GM19351 (cell line): ENCODE results near the gene PTPRJ.
A peak's percentile ranks its signal among the peaks of the same experiment; 100 is the strongest.

Experiments used
- ATAC-seq: cut with Tn5 transposase; IDR thresholded peaks from one replicate; pipeline ENCODE4 v1.9.1; 2021; ENCODE audit warnings: mild to moderate bottlenecking, moderate library complexity; ENCODE audit not compliant: unreplicated experiment

Gene PTPRJ

GRCh38 chr11:48056325-48057183 lies 76.2 kb downstream of the PTPRJ start:
- no peak for ATAC-seq

GRCh38 chr11:48058064-48058463 lies 77.7 kb downstream of the PTPRJ start:
- ATAC-seq = no peak

- no peak for ATAC-seq
These were observed 78.4 kb downstream of the PTPRJ start for GRCh38 chr11:48058788-48059187.

- no peak for ATAC-seq
These were observed 82.3 kb downstream of the PTPRJ start for GRCh38 chr11:48062649-48063048.

GRCh38 chr11:48063424-48063978 lies 83.1 kb downstream of the PTPRJ start:
- ATAC-seq = no peak

- ATAC-seq = no peak
These were observed 83.9 kb downstream of the PTPRJ start for GRCh38 chr11:48064306-48064705.

GRCh38 chr11:48066881-48067800 lies 86.8 kb downstream of the PTPRJ start:
- no peak for ATAC-seq

GRCh38 chr11:48073031-48073861 lies 92.9 kb downstream of the PTPRJ start:
- peak; percentile 64 for ATAC-seq

GRCh38 chr11:48074425-48075181 lies 94.2 kb downstream of the PTPRJ start:
- ATAC-seq = peak; percentile 61

GRCh38 chr11:48075637-48076036 lies 95.3 kb downstream of the PTPRJ start:
- no peak for ATAC-seq

- ATAC-seq = no peak
These were observed 96.9 kb downstream of the PTPRJ start for GRCh38 chr11:48077251-48077650.

- no peak for ATAC-seq
These were observed 98.3 kb downstream of the PTPRJ start for GRCh38 chr11:48078689-48079088.

- no peak for ATAC-seq
These were observed 99.2 kb downstream of the PTPRJ start for GRCh38 chr11:48079596-48079995.

GRCh38 chr11:48080301-48080861 lies 100.0 kb downstream of the PTPRJ start:
- ATAC-seq = no peak

- no peak for ATAC-seq
These were observed 101.0 kb downstream of the PTPRJ start for GRCh38 chr11:48081151-48082010.

GRCh38 chr11:48082771-48083170 lies 102.4 kb downstream of the PTPRJ start:
- ATAC-seq = no peak

GRCh38 chr11:48083421-48083820 lies 103.1 kb downstream of the PTPRJ start:
- no peak for ATAC-seq

- ATAC-seq = no peak
These were observed 105.3 kb downstream of the PTPRJ start for GRCh38 chr11:48085688-48086087.

GRCh38 chr11:48087422-48087821 lies 107.1 kb downstream of the PTPRJ start:
- ATAC-seq = no peak
